Measurements from ENCODE around the gene PCDHA4.
"Not testable (repeated sequence)": the region's sequence is repeated elsewhere in the genome, so short reads cannot be mapped to it uniquely, and the experiment has no call there.

PCDHA4 gene

DNA sequence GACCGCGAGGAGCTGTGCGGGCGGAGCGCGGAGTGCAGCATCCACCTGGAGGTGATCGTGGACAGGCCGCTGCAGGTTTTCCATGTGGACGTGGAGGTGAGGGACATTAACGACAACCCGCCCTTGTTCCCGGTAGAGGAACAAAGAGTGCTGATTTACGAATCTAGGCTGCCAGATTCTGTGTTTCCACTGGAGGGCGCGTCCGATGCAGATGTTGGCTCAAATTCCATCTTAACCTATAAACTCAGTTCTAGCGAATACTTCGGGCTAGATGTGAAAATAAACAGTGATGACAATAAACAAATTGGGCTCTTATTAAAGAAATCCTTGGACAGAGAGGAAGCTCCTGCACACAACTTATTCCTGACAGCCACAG, 21.5 kb downstream of the PCDHA4 start:
- Histone ChIP-seq H3K4me1 (ENCODE audit: control insufficient read depth, insufficient read depth, low read length) (no peaks in the 10 kb centered on the region), H3K4me3 (ENCODE audit: low read length) (no peak overlapping the region), H3K9ac (ENCODE audit: low read length) (no peak overlapping the region), H3K27ac (ENCODE audit: low read depth, low read length) (no peak overlapping the region), H3K27me3 (ENCODE audit: control insufficient read depth, insufficient read depth, low read length) (no peaks in the 10 kb centered on the region), H3K36me3 (ENCODE audit: control insufficient read depth, insufficient read depth, low read length) (no peaks in the 10 kb centered on the region)

DNA sequence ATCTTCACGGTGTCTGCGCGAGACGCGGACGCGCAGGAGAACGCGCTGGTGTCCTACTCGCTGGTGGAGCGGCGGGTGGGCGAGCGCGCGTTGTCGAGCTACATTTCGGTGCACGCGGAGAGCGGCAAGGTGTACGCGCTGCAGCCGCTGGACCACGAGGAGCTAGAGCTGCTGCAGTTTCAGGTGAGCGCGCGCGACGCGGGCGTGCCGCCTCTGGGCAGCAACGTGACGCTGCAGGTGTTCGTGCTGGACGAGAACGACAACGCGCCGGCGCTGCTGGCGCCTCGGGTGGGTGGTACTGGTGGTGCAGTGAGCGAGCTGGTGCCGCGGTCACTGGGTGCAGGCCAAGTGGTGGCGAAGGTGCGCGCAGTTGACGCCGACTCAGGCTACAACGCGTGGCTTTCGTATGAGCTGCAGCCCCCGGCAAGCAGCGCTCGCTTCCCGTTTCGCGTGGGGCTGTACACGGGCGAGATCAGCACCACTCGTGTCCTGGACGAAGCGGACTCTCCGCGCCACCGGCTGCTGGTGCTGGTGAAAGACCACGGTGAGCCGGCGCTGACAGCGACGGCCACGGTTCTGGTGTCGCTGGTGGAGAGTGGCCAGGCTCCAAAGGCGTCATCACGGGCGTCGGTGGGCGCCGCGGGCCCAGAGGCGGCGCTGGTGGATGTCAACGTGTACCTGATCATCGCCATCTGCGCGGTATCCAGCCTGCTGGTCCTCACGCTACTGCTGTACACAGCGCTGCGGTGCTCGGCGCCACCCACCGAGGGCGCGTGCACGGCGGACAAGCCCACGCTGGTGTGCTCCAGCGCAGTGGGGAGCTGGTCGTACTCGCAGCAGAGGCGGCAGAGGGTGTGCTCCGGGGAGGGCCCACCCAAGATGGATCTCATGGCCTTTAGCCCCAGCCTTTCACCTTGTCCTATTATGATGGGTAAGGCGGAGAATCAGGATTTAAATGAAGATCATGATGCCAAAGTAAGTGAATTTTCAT, 22.9 kb downstream of the PCDHA4 start:
- H3K4me1 ChIP-seq (ENCODE audit: control insufficient read depth, insufficient read depth, low read length); H3K36me3 ChIP-seq (ENCODE audit: control insufficient read depth, insufficient read depth, low read length); H3K27ac ChIP-seq (ENCODE audit: low read depth, low read length); H3K27me3 ChIP-seq (ENCODE audit: control insufficient read depth, insufficient read depth, low read length); H3K9ac ChIP-seq (ENCODE audit: low read length); H3K4me3 ChIP-seq (ENCODE audit: low read length): not testable (repeated sequence)

DNA sequence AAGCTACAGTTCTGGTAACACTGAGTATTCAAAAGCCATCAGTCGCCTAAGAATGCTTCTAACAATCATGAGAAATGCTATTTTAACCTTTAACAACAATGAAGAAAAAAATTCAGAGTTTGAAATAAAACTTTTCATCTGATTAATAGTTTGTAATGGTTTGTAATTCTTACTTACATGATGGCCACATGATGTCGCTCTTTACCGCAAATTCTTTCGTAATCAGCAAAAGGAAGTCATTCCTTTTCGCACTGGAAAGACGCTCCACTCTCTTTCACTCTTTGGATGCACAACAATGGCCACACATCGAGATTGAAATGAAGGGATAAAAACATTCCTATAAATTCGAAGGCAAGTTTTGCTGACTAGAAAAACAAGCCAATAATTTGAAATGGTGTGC, 27.1 kb downstream of the PCDHA4 start, which contains the start of gene PCDHA7:
Gene PCDHA7, plus strand, starts transcription at position 277 of the 400 bp plus-strand sequence. Its CDS starts 115 bp downstream, at position 392.
- H3K4me1 ChIP-seq (ENCODE audit: control insufficient read depth, insufficient read depth, low read length), result no peaks in the 10 kb centered on the region
- no peaks in the 10 kb centered on the region for H3K36me3 ChIP-seq (ENCODE audit: control insufficient read depth, insufficient read depth, low read length)
- no peak within 1 kb of the TSS for H3K9ac ChIP-seq (ENCODE audit: low read length)
- H3K4me3 ChIP-seq (ENCODE audit: low read length), result no peak within 1 kb of the TSS
- peaks cover 2% of the 10 kb centered on the region for H3K27me3 ChIP-seq (ENCODE audit: control insufficient read depth, insufficient read depth, low read length)
- H3K27ac ChIP-seq (ENCODE audit: low read depth, low read length), result no peak within 1 kb of the TSS

DNA sequence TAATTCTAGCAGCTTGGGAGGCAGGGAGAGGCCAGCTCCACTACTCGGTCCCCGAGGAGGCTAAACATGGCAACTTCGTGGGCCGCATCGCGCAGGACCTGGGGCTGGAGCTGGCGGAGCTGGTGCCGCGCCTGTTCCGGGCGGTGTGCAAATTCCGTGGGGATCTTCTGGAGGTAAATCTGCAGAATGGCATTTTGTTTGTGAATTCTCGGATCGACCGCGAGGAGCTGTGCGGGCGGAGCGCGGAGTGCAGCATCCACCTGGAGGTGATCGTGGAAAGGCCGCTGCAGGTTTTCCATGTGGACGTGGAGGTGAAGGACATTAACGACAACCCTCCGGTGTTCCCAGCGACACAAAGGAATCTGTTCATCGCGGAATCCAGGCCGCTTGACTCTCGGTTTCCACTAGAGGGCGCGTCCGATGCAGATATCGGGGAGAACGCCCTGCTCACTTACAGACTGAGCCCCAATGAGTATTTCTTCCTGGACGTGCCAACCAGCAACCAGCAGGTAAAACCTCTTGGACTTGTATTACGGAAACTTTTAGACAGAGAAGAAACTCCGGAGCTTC, 27.7 kb downstream of the PCDHA4 start:
- not testable (repeated sequence) for H3K4me1 ChIP-seq (ENCODE audit: control insufficient read depth, insufficient read depth, low read length); H3K27me3 ChIP-seq (ENCODE audit: control insufficient read depth, insufficient read depth, low read length); H3K4me3 ChIP-seq (ENCODE audit: low read length); H3K36me3 ChIP-seq (ENCODE audit: control insufficient read depth, insufficient read depth, low read length); H3K9ac ChIP-seq (ENCODE audit: low read length); H3K27ac ChIP-seq (ENCODE audit: low read depth, low read length)

DNA sequence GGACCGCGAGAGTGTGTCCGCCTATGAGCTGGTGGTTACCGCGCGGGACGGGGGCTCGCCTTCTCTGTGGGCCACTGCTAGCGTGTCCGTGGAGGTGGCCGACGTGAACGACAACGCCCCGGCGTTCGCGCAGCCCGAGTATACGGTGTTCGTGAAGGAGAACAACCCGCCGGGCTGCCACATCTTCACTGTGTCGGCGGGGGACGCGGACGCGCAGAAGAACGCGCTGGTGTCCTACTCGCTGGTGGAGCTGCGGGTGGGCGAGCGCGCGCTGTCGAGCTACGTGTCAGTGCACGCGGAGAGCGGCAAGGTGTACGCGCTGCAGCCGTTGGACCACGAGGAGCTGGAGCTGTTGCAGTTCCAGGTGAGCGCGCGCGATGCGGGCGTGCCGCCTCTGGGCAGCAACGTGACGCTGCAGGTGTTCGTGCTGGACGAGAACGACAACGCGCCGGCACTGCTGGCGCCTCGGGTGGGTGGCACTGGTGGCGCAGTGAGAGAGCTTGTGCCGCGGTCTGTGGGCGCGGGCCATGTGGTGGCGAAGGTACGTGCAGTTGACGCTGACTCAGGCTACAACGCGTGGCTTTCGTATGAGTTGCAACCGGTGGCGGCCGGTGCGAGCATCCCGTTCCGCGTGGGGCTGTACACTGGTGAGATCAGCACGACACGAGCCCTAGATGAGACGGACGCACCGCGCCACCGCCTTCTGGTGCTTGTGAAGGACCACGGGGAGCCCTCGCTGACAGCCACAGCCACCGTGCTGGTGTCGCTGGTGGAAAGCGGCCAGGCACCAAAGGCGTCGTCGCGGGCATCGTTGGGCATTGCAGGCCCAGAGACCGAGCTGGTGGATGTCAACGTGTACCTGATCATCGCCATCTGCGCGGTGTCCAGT, 29.0 kb downstream of the PCDHA4 start:
- no peak overlapping the region for H3K4me3 ChIP-seq (ENCODE audit: low read length)
- peaks cover 2% of the 10 kb centered on the region for H3K27me3 ChIP-seq (ENCODE audit: control insufficient read depth, insufficient read depth, low read length)
- no peak overlapping the region for H3K27ac ChIP-seq (ENCODE audit: low read depth, low read length)
- H3K9ac ChIP-seq (ENCODE audit: low read length), result no peak overlapping the region
- H3K36me3 ChIP-seq (ENCODE audit: control insufficient read depth, insufficient read depth, low read length), result no peaks in the 10 kb centered on the region
- no peaks in the 10 kb centered on the region for H3K4me1 ChIP-seq (ENCODE audit: control insufficient read depth, insufficient read depth, low read length)

DNA sequence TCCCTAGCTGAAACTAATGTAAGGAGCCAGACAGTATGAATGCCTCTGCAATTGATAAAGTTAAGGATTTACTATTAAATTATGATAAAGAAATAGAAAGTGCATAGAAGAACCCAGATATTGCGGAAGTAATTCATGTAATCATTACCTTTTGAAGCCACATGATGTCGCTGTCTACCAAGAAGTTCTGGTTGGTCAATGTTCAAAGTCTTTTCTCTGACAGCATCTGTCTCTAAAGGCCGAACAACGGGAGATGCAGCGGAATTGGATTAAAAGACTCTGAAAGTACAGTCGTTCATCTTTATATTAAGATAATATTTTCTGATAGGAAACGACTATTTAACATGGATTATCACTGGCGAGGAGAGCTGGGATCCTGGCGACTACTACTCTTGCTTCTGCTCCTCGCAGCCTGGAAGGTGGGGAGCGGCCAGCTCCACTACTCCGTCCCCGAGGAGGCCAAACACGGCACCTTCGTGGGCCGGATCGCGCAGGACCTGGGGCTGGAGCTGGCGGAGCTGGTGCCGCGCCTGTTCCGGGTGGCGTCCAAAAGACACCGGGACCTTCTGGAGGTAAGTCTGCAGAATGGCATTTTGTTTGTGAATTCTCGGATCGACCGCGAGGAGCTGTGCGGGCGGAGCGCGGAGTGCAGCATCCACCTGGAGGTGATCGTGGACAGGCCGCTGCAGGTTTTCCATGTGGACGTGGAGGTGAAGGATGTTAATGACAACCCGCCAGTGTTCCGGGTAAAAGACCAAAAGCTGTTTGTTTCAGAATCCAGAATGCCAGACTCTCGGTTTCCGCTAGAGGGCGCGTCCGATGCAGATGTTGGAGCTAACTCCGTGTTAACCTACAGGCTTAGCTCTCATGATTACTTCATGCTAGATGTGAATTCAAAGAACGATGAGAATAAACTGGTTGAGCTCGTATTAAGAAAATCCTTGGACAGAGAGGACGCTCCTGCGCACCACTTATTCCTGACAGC, 34.4 kb downstream of the PCDHA4 start, which contains the start of gene PCDHA8:
Gene PCDHA8, plus strand, starts transcription at position 210 of the 985 bp plus-strand sequence. Its CDS starts 135 bp downstream, at position 345.
- Histone ChIP-seq H3K36me3 (ENCODE audit: control insufficient read depth, insufficient read depth, low read length) (no peaks in the 10 kb centered on the region), H3K27me3 (ENCODE audit: control insufficient read depth, insufficient read depth, low read length) (peaks cover 1% of the 10 kb centered on the region), H3K27ac (ENCODE audit: low read depth, low read length) (no peak within 1 kb of the TSS), H3K9ac (ENCODE audit: low read length) (no peak within 1 kb of the TSS), H3K4me1 (ENCODE audit: control insufficient read depth, insufficient read depth, low read length) (no peaks in the 10 kb centered on the region), H3K4me3 (ENCODE audit: low read length) (no peak within 1 kb of the TSS)

DNA sequence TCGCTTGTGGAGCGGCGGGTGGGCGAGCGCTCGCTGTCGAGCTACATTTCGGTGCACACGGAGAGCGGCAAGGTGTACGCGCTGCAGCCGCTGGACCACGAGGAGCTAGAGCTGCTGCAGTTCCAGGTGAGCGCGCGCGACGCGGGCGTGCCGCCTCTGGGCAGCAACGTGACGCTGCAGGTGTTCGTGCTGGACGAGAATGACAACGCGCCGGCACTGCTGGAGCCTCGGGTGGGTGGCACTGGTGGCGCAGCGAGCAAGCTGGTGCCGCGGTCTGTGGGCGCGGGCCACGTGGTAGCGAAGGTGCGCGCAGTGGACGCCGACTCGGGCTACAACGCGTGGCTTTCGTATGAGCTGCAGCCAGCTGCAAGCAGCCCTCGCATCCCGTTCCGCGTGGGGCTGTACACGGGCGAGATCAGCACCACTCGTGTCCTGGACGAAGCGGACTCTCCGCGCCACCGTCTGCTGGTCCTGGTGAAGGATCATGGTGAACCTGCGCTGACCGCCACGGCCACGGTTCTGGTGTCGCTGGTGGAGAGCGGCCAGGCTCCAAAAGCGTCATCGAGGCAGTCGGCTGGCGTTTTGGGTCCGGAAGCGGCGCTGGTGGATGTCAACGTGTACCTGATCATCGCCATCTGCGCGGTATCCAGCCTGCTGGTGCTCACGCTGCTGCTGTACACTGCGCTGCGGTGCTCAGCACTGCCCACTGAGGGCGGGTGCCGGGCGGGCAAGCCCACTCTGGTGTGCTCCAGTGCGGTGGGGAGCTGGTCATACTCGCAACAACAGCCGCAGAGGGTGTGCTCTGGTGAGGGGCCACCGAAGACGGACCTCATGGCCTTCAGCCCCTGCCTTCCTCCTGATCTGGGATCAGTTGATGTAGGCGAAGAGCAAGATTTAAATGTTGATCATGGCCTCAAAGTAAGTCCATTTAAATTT, 36.2 kb downstream of the PCDHA4 start:
- Histone ChIP-seq H3K4me3 (ENCODE audit: low read length) (no peak overlapping the region), H3K27me3 (ENCODE audit: control insufficient read depth, insufficient read depth, low read length) (no peaks in the 10 kb centered on the region), H3K4me1 (ENCODE audit: control insufficient read depth, insufficient read depth, low read length) (no peaks in the 10 kb centered on the region)

DNA sequence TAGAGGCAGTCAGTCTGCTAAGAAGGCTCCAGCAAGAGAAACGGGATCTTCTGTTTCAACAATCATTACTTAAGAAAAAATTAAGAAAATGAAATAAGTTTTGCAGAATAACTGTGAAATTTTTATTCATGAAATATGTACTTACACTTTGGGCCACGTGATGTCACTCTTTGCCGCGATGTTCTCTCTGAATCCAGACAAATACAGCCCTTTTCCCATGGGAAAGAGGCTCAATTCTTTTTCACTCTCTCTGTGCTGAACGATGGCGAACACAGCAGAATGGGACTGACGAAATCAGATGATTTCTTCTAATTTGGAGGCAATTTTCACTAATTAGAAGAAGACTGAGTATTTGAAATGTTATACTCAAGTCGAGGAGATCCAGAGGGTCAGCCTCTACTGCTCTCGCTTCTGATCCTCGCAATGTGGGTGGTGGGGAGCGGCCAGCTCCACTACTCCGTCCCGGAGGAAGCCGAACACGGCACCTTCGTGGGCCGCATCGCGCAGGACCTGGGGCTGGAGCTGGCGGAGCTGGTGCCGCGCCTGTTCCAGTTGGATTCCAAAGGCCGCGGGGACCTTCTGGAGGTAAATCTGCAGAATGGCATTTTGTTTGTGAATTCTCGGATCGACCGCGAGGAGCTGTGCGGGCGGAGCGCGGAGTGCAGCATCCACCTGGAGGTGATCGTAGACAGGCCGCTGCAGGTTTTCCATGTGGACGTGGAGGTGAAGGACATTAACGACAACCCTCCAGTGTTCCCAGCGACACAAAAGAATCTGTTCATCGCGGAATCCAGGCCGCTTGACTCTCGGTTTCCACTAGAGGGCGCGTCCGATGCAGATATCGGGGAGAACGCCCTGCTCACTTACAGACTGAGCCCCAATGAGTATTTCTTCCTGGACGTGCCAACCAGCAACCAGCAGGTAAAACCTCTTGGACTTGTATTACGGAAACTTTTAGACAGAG, 41.6 kb downstream of the PCDHA4 start, which contains the start of gene PCDHA9:
Gene PCDHA9, plus strand, starts transcription at position 244 of the 964 bp plus-strand sequence. Its CDS starts 114 bp downstream, at position 358.
- H3K36me3 ChIP-seq (ENCODE audit: control insufficient read depth, insufficient read depth, low read length); H3K9ac ChIP-seq (ENCODE audit: low read length); H3K27me3 ChIP-seq (ENCODE audit: control insufficient read depth, insufficient read depth, low read length); H3K27ac ChIP-seq (ENCODE audit: low read depth, low read length); H3K4me3 ChIP-seq (ENCODE audit: low read length); H3K4me1 ChIP-seq (ENCODE audit: control insufficient read depth, insufficient read depth, low read length): not testable (repeated sequence)

More for the DNA sequence above, 36.2 kb downstream of the PCDHA4 start:
- no peak overlapping the region for H3K9ac ChIP-seq (ENCODE audit: low read length)
- no peak overlapping the region for H3K27ac ChIP-seq (ENCODE audit: low read depth, low read length)
- H3K36me3 ChIP-seq (ENCODE audit: control insufficient read depth, insufficient read depth, low read length), result no peaks in the 10 kb centered on the region

DNA sequence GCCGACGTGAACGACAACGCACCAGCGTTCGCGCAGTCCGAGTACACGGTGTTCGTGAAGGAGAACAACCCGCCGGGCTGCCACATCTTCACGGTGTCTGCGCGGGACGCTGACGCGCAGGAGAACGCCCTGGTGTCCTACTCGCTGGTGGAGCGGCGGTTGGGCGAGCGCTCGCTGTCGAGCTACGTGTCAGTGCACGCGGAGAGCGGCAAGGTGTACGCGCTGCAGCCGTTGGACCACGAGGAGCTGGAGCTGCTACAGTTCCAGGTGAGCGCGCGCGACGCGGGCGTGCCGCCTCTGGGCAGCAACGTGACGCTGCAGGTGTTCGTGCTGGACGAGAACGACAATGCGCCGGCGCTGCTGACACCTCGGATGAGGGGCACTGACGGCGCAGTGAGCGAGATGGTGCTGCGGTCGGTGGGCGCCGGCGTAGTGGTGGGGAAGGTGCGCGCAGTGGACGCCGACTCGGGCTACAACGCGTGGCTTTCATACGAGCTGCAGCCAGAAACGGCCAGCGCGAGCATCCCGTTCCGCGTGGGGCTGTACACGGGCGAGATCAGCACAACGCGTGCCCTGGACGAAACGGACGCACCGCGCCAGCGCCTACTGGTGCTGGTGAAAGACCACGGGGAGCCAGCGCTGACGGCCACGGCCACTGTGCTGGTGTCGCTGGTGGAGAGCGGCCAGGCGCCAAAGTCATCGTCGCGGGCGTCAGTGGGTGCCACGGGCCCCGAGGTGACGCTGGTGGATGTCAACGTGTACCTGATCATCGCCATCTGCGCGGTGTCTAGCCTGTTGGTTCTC, 43.2 kb downstream of the PCDHA4 start:
- not testable (repeated sequence) for H3K4me3 ChIP-seq (ENCODE audit: low read length); H3K36me3 ChIP-seq (ENCODE audit: control insufficient read depth, insufficient read depth, low read length); H3K27me3 ChIP-seq (ENCODE audit: control insufficient read depth, insufficient read depth, low read length); H3K4me1 ChIP-seq (ENCODE audit: control insufficient read depth, insufficient read depth, low read length); H3K9ac ChIP-seq (ENCODE audit: low read length); H3K27ac ChIP-seq (ENCODE audit: low read depth, low read length)
